ENCODE results near the gene C11orf98.
"Not testable (repeated sequence)": the region's sequence is repeated elsewhere in the genome, so short reads cannot be mapped to it uniquely, and the experiment has no call there.

Gene C11orf98

GRCh38 chr11:62687508-62688396, 22.7 kb upstream of the C11orf98 start:
- in situ Hi-C loops (cut with MboI; ENCODE audit: low sequenced_read_pairs), result no loop called here

- in situ Hi-C loops (cut with MboI; ENCODE audit: low sequenced_read_pairs), result no loop called here
Observed at GRCh38 chr11:62682518-62682917, 17.5 kb upstream of the C11orf98 start.

GRCh38 chr11:62680825-62681240, 15.8 kb upstream of the C11orf98 start:
- in situ Hi-C loops (cut with MboI; ENCODE audit: low sequenced_read_pairs), result no loop called here

- in situ Hi-C loops (cut with MboI; ENCODE audit: low sequenced_read_pairs), result no loop called here
Observed at GRCh38 chr11:62678770-62679696, 14.0 kb upstream of the C11orf98 start, which contains the start of gene UBXN1. TSS of gene UBXN1 (minus strand) at chr11:62679073. CDS start at chr11:62678923, 150 bp downstream.

GRCh38 chr11:62678433-62678769, 13.4 kb upstream of the C11orf98 start:
- in situ Hi-C loops (cut with MboI; ENCODE audit: low sequenced_read_pairs), result no loop called here

GRCh38 chr11:62677714-62678113, 12.7 kb upstream of the C11orf98 start:
- in situ Hi-C loops (cut with MboI; ENCODE audit: low sequenced_read_pairs), result no loop called here

- in situ Hi-C loops (cut with MboI; ENCODE audit: low sequenced_read_pairs), result no loop called here
Observed at GRCh38 chr11:62677156-62677555, 12.1 kb upstream of the C11orf98 start.

GRCh38 chr11:62676698-62677097, 11.7 kb upstream of the C11orf98 start:
- in situ Hi-C loops (cut with MboI; ENCODE audit: low sequenced_read_pairs), result no loop called here

GRCh38 chr11:62675415-62675814, 10.4 kb upstream of the C11orf98 start:
- in situ Hi-C loops (cut with MboI; ENCODE audit: low sequenced_read_pairs), result not testable (repeated sequence)

- in situ Hi-C loops (cut with MboI; ENCODE audit: low sequenced_read_pairs), result no loop called here
Observed at GRCh38 chr11:62673196-62673525, 8.2 kb upstream of the C11orf98 start.

- in situ Hi-C loops (cut with MboI; ENCODE audit: low sequenced_read_pairs), result no loop called here
Observed at GRCh38 chr11:62671608-62672389, 6.8 kb upstream of the C11orf98 start, which contains the start of the genes LBHD1 and UQCC3. TSS of gene LBHD1 (minus strand) at chr11:62672267. CDS start at chr11:62670031, 2,236 bp downstream. TSS of gene UQCC3 (plus strand) at chr11:62671673. CDS start at chr11:62671746, 73 bp downstream.

GRCh38 chr11:62671236-62671607, 6.2 kb upstream of the C11orf98 start:
- in situ Hi-C loops (cut with MboI; ENCODE audit: low sequenced_read_pairs), result no loop called here

- in situ Hi-C loops (cut with MboI; ENCODE audit: low sequenced_read_pairs), result no loop called here
Observed at GRCh38 chr11:62669420-62670161, 4.6 kb upstream of the C11orf98 start.

GRCh38 chr11:62667460-62667859, 2.5 kb upstream of the C11orf98 start:
- in situ Hi-C loops (cut with MboI; ENCODE audit: low sequenced_read_pairs), result no loop called here

GRCh38 chr11:62666259-62666926, 1.4 kb upstream of the C11orf98 start:
- in situ Hi-C loops (cut with MboI; ENCODE audit: low sequenced_read_pairs), result no loop called here

GRCh38 chr11:62665599-62666258, 719 bp upstream of the C11orf98 start:
- in situ Hi-C loops (cut with MboI; ENCODE audit: low sequenced_read_pairs), result no loop called here

- in situ Hi-C loops (cut with MboI; ENCODE audit: low sequenced_read_pairs), result no loop called here
Observed at GRCh38 chr11:62664405-62665074, 470 bp downstream of the C11orf98 start.

- in situ Hi-C loops (cut with MboI; ENCODE audit: low sequenced_read_pairs), result no loop called here
Observed at GRCh38 chr11:62656796-62657429, 8.1 kb downstream of the C11orf98 start.

All from HL-60/S4 treated with retinoic acid at 250 ng/mL for 4 days and 3 days (cell line).